Tibial nerve (tissue), 4 donors: Measurements from ENCODE around the gene GABRB2. TPM values are rescaled to one million over a fixed set of nuclear protein-coding genes. Genes with fewer than 3 reads are reported as not detected.

ENCODE experiments used
- DNase-seq, 2 donors: peaks; one replicate each; pipeline ENCODE4 v3.0.0-alpha.2; 2019; ENCODE audit warnings: low spot score in 2 of 2
- H3K27ac ChIP-seq, 4 donors: fragments of 200-600 bp; sonication (generic) in 3 of 4; one replicate each; pipeline ENCODE4 v1.5.1; 2017 to 2019; ENCODE audit warnings: mild to moderate bottlenecking in 1 of 4
- H3K27me3 ChIP-seq, 2 donors: fragments of 200-600 bp; sonication (generic) in 1 of 2; one replicate each; pipeline versions ENCODE4 v1.5.1 to v1.6.0; 2017 to 2019
- H3K36me3 ChIP-seq, 3 donors: fragments of 200-600 bp; sonication (generic); one replicate each; pipeline ENCODE4 v1.5.1; 2018 to 2019
- H3K4me1 ChIP-seq, 4 donors: fragments of 200-600 bp; sonication (generic) in 3 of 4; one replicate each; pipeline ENCODE4 v1.5.1; 2017 to 2019
- H3K4me3 ChIP-seq, 4 donors: fragments of 200-600 bp; sonication (generic) in 3 of 4; one replicate each; pipeline ENCODE4 v1.5.1; 2017 to 2019; ENCODE audit warnings: mild to moderate bottlenecking in 1 of 4, moderate library complexity in 1 of 4
- H3K9me3 ChIP-seq, 4 donors: fragments of 200-600 bp; sonication (generic) in 3 of 4; one replicate each; pipeline ENCODE4 v1.5.1; 2017 to 2019
- EP300 ChIP-seq, 2 donors: sonication (generic); formaldehyde crosslinking; IDR thresholded peaks; one replicate each; pipeline ENCODE4 v1.6.1; 2017; ENCODE audit warnings: antibody characterized with exemption in 2 of 2, mild to moderate bottlenecking in 1 of 2
- POLR2A ChIP-seq, 2 donors: fragments of 450-650 bp; IDR thresholded peaks; one replicate each; pipeline ENCODE4 v1.6.1; 2017; ENCODE audit warnings: antibody characterized with exemption in 2 of 2, mild to moderate bottlenecking in 2 of 2, moderate library complexity in 2 of 2
- WGBS, 2 donors: methylation state at CpG; one replicate each; pipeline ENCODE4 v1.1.5; 2018; 5-methylcytosine and 5-hydroxymethylcytosine counted together
- total RNA-seq, 4 donors: library from RNA; depleted of rRNA; stranded (reverse); fragments of >200 nt; gene quantifications; one replicate each; pipeline ENCODE4 v1.1.0, GENCODE V29; 2016
- TF ChIP-seq, protein P1 (sequence below), 5 experiments: fragments of 200-600 bp in 3 of 5; fragments of 450-650 bp in 2 of 5; sonication (generic) in 3 of 5; IDR thresholded peaks; one replicate each; pipeline ENCODE4 v1.5.1; 2016 to 2019; ENCODE audit warnings: antibody characterized with exemption in 5 of 5, mild to moderate bottlenecking in 3 of 5, moderate library complexity in 2 of 5

The GABRB2 gene
- total RNA-seq, 4 donors from 2014 or later = 0.39 to 3.9 (median 3.0) TPM

DNA sequence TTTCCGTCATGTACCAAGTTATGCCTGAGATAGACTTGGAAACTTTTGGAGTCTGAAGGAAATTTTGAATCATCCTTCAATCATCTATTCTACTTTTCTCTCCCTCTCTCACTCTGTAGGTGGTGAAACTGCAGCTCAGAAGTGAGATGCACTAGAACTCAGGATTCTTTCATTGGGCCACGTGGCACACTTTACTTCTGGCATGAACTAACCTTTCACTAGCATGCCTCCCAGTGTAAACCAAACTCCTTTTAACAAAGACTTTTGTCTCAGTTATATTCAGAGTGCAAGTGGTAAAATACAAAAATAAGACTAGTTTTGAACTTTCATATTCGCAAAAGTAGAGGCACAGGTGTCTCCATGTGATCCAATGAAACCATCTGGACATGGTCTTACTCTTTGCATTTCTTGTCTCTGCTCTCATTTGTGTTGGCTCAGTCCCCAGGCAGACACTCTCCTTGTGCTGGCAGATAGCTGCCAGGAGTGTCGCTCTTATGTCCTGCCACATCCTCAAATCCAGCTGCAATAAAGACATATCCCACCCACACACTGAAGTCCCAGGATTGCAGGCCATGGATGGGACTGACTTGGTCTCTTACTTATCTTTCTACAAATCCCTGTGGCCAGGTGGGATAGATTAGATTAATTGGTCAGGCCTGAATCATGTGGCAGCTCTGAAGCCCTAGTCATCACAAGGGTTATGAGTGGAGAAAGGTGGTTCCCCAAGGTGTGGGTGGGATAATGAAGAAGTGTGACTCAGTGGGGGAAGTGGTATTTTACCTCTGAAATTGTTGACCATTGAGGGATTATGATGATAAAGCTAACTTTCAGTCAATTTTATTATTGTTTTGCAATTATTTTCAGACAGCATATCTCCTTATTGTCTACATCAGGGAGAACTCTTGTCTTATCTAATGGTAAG, 267.5 kb downstream of the GABRB2 start:
- no peak overlapping the region for H3K4me3 ChIP-seq
- no peaks in the 10 kb centered on the region for H3K27me3 ChIP-seq
- DNase-seq = no peak
- H3K4me1 ChIP-seq = no peaks in the 10 kb centered on the region
- H3K27ac ChIP-seq = no peak overlapping the region
- no peak for TF ChIP-seq POLR2A (IDR thresholded peaks at IDR 0.05)
- TF ChIP-seq EP300 (IDR thresholded peaks at IDR 0.05) = no peak
- TF ChIP-seq, protein P1, sequence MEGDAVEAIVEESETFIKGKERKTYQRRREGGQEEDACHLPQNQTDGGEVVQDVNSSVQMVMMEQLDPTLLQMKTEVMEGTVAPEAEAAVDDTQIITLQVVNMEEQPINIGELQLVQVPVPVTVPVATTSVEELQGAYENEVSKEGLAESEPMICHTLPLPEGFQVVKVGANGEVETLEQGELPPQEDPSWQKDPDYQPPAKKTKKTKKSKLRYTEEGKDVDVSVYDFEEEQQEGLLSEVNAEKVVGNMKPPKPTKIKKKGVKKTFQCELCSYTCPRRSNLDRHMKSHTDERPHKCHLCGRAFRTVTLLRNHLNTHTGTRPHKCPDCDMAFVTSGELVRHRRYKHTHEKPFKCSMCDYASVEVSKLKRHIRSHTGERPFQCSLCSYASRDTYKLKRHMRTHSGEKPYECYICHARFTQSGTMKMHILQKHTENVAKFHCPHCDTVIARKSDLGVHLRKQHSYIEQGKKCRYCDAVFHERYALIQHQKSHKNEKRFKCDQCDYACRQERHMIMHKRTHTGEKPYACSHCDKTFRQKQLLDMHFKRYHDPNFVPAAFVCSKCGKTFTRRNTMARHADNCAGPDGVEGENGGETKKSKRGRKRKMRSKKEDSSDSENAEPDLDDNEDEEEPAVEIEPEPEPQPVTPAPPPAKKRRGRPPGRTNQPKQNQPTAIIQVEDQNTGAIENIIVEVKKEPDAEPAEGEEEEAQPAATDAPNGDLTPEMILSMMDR (IDR thresholded peaks at IDR 0.05) = no peak
- WGBS, 2 donors = 85 to 90% methylated on average over 4 of the region's 4 CpGs
- no peaks in the 10 kb centered on the region for H3K36me3 ChIP-seq
- H3K9me3 ChIP-seq = peaks cover 0 to 5% (median 0%) of the 10 kb centered on the region in 4 donors

DNA sequence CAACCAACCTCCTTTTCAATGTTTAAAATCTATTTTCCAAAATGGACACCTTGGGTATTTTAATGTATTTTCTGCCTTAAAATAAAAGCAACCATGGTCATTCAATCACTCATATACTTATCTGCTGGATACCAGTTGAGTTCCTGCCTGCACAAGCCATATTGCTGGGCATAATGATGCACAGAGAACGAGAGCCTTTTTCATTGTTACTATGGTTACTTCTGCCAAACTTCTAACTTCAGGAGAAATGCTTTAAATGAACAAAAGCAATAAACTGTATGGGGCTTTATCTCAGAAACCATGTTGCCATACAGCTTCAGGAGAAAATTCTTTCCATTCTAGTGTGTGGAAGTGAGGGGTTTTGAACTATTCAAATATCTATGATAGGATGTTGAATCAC, 269.5 kb downstream of the GABRB2 start:
- TF ChIP-seq POLR2A (IDR thresholded peaks at IDR 0.05) = no peak
- TF ChIP-seq EP300 (IDR thresholded peaks at IDR 0.05) = no peak
- TF ChIP-seq, protein P1 (IDR thresholded peaks at IDR 0.05) = no peak
- H3K27me3 ChIP-seq = no peaks in the 10 kb centered on the region
- no peaks in the 10 kb centered on the region for H3K36me3 ChIP-seq
- H3K9me3 ChIP-seq = peaks cover 0 to 5% (median 0%) of the 10 kb centered on the region in 4 donors
- H3K4me3 ChIP-seq = no peak overlapping the region
- DNase-seq = no peak
- no peak overlapping the region for H3K27ac ChIP-seq
- no peaks in the 10 kb centered on the region for H3K4me1 ChIP-seq
- WGBS, 2 donors = 55 to 79% methylated on average over 1 of the region's 1 CpG

DNA sequence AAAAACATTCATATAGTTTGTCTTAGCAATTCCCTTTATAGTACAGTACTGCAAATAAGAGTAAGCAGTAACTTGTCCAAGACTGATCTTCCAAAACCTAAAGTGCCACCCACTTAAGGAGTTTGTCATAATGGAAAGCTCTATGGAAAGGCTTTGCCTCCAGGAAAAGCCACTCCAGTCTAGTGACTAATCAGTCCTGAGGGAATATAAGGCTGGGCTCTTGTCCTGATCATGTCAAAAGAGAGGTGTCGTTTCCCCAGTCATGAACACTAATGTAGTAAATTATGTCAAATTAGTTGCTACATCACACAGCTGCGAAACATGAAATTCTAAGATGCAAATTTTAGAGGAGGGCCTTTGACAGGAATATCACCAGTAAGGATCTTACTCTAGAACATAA, 271.6 kb downstream of the GABRB2 start:
- Histone ChIP-seq H3K4me1 (no peaks in the 10 kb centered on the region), H3K9me3 (peaks cover 0 to under 1% (median 0%) of the 10 kb centered on the region in 4 donors), H3K36me3 (no peaks in the 10 kb centered on the region), H3K27ac (no peak overlapping the region), H3K27me3 (no peaks in the 10 kb centered on the region), H3K4me3 (no peak overlapping the region)
- TF ChIP-seq EP300 (IDR thresholded peaks at IDR 0.05) = no peak
- TF ChIP-seq, protein P1 (IDR thresholded peaks at IDR 0.05) = no peak
- no peak for TF ChIP-seq POLR2A (IDR thresholded peaks at IDR 0.05)
- DNase-seq = no peak
- 79 to 83% methylated on average over 2 of the region's 2 CpGs for WGBS, 2 donors

DNA sequence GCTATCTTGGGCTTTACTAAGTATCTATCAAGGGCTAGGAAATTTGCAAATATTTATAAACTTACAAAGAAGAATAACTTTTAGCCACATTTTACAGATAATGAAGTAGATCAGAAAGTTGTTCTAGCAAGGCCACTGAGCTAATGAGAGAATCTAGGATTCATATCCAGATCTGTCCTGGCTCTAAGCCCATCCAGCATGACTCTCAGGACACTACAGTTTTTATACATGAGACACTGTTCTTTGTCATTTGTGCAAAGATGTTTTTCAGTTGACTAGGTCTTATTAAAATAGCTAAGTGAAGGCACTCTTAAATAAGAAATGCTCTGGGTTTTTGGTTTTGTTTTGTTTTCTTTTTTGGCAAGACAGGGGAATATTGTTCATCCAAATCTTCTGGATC, 273.1 kb downstream of the GABRB2 start:
- Histone ChIP-seq H3K27ac (no peak overlapping the region), H3K27me3 (no peaks in the 10 kb centered on the region), H3K36me3 (no peaks in the 10 kb centered on the region), H3K9me3 (no peaks in the 10 kb centered on the region), H3K4me3 (no peak overlapping the region), H3K4me1 (no peaks in the 10 kb centered on the region)
- no peak for DNase-seq
- TF ChIP-seq, protein P1 (IDR thresholded peaks at IDR 0.05) = no peak
- TF ChIP-seq POLR2A (IDR thresholded peaks at IDR 0.05) = no peak
- no peak for TF ChIP-seq EP300 (IDR thresholded peaks at IDR 0.05)

DNA sequence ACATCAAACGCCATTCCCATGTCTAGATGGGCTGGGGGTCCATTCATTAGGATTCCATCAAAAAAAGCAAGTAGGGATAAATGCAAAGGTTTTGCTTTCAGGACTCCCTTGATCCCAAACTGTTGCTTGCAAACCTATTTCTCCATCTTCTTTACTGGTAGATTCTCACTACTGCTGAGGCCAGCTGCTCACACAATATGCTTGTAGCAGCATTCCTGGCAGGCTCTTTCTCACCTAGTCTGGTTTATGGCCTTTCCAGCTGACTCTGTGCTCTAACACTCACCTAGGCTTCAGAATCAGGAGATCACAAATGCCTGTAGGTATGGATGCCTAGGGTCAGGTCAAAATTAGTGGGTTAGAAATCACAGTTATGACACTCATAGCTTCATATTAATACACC, 274.7 kb downstream of the GABRB2 start:
- Histone ChIP-seq H3K4me1 (no peaks in the 10 kb centered on the region), H3K36me3 (no peaks in the 10 kb centered on the region), H3K27me3 (no peaks in the 10 kb centered on the region), H3K9me3 (no peaks in the 10 kb centered on the region), H3K27ac (no peak overlapping the region), H3K4me3 (no peak overlapping the region)
- DNase-seq = no peak
- 68 to 93% methylated on average over 1 of the region's 1 CpG for WGBS, 2 donors
- TF ChIP-seq EP300 (IDR thresholded peaks at IDR 0.05) = no peak
- TF ChIP-seq, protein P1 (IDR thresholded peaks at IDR 0.05) = no peak
- TF ChIP-seq POLR2A (IDR thresholded peaks at IDR 0.05) = no peak
